ENCODE data around the gene GRM5.
A peak's percentile ranks its signal among the peaks of the same experiment; 100 is the strongest.
"Not testable (repeated sequence)": the region's sequence is repeated elsewhere in the genome, so short reads cannot be mapped to it uniquely, and the experiment has no call there.

Gene GRM5

DNA sequence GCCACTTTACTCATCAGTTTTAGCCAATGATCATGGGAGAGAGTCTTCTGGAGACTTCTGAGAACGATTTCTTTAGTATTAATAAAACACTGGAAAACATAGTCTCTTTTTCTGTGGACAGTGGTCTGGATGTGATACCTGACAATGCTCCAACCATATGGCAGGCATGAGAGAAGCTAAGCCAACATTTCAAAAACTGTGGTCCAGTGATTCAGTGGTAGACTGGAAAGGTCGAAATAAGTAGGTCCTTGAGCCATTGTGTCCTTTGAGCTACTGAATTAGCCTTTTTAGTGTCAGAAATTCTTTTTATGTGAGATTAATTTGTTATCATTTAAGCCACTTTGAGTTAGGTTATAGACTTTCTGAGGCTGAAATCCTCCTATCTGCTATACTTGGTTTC, 530.5 kb downstream of the GRM5 start:
- DNase-seq, result no peak

DNA sequence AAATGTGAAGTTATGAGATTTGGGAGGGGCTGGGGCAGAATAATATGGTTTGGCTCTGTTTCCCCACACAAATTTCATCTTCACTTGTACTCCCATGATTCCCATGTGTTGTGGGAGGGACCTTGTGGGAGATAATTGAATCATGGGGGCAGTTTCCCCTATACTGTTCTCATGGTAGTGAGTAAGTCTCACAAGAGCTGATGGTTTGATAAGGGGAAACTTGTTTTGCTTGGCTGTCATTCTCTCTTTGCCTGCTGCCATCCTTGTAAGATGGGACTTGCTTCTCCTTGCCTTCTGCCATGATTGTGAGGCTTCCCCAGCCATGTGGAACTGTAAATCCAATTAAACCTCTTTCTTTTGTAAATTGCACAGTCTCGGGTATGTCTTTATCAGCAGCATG, 531.1 kb downstream of the GRM5 start:
- DNase-seq, result not testable (repeated sequence)

DNA sequence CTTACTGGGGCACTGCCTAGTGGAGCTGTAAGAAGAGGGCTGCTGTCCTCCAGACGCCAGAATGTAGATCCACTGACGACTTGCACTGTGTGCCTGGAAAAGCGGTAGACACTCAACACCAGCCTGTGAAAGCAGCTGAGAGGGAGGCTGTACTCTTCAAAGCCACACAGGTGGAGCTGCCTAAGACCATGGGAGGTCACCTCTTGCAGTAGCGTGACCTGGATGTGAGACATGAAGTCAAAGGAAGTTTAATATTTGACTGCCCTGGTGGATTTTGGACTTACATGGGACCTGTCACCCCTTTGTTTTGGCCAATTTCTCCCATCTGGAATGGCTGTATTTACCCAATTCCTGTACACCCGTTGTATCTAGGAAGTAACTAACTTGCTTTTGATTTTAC, 531.6 kb downstream of the GRM5 start:
- no peak for DNase-seq

DNA sequence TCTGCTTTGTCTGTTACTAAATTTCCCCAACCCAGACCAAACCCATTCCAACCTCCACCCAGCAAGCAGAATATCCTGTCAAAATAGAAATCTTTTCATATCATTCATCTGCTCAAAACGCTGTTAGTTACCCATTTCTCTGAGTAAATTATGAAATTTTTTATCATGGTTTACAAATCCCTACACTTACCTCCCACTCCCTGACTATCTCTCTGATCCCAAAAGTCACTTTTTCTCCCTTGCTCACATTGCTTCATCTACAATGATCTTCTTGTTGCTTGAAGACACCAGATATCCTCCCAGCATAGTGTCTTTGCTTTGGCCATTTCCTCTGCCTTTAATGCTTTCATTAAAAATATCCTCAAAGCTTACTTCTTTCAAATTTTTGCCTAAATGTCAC, 532.8 kb downstream of the GRM5 start:
- no peak for DNase-seq

DNA sequence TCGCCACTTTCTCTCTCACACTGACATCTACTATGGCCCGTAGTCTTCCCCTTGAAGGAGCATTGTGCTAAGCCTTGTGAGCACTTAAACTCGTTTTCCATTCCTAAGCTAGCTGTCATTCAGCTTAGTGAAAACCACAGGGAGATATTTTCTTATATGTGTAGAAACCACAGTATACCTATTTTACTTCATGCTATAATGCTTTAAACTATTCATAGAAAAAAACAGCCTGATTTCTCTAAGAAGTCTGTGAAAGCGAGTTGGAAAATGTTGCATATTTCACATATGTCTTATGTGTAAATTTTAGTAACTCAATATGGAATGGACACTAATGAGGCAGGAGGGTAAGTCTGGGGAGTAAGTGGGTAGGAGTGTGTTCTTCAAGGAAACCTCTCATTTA, 534.0 kb downstream of the GRM5 start:
- DNase-seq, result no peak

DNA sequence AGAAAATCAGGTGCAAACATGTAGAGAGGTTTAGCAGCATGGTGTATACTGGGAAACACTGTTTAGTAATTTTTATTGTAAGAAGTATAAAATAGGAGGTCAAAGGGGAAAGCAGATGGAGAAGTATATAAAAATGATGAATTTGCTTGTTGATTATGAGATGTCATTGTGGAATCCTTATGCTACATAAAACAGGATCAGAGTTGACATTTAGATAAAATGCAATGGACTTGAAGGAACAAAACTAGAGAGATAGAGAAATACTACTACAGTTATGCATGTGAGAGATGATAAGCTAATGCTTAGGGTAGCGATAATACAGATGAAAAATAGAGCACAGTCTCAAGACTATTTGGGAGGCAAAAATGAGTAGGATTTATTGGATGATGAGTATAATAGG, 536.4 kb downstream of the GRM5 start:
- no peak for DNase-seq

DNA sequence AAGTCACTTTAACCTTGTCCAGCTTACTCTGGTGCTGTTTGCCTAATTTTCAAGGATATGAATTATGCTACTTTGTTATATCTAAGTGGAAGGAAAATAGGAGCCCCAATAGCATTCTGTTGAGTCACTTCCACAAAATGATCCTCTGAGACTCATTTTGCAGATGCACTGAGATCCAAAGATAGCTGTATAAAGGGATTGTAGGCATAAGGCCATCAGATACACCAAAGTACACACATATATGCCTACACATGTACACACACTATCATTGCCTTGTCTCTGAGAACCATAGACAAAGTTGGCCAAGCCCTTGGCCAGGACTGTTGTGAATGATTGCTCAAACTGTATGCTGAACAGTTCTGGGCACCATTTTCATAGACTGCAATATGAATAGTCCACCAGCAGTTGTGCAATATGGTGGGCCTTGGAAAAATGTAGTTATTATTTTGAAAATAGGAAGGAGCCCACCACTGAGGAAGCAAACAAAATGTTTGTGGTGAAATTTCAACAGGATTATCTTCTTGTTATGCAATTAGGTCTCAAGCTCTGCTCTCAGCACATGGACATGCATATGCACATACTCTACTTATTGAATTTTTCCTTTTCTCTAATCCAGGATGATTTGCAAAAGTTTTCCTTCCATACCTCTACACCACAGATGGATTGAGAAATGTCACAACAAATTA, 542.3 kb downstream of the GRM5 start:
- no peak for DNase-seq

DNA sequence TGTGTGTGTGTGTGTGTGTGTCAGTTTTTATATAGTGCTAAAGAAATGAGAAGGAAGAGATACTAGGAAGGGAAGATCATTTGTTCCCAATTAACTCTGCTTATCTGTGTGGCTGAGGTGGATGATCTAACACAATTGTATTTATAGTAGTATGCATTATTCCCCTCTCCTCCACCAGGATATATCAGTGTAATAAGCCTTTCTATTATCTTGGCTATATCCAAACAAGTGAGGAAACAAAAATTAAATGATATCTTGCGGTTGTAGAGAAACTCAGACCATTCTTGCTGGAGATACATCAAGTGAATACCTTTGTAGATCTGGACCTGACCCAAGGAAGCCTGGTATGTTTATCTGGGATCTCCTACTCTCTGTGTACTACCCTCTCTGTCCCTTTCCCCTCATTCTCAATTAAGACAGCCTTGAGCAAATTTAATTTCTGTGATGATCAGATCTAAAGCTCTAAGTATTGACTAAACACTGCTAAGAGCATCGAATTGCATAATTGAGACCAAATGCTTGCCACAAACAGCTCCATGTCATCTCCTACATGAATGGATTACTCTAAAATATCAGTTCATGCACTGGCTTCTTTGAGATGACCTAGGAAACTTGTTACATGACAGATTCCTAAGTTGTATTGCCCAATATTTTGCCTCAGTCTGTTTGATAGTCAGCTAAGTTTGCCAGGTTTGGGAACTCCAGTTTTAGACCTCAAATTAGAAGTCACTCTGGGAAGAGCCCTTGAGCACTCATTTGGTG, 543.0 kb downstream of the GRM5 start:
- DNase-seq, result no peak

DNA sequence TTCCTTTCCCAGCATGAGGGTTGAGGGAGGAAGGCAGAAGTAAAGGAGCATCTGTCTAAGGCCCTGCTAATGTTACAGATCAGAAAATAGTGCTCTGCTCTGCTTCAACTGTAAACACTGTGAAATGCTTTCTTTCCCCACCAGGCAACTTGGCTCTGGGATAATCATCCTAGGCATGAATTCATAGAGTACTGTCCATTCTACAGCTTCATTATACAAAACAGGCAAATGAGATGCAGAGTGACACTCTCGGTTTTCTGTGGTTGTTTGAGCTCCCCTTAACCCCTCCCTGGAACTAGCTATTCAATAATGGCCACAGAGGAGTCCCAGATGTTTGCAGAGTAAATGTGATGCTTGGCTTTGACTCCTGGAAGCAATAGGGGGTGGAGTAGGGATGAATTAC, 544.0 kb downstream of the GRM5 start:
- no peak for DNase-seq

DNA sequence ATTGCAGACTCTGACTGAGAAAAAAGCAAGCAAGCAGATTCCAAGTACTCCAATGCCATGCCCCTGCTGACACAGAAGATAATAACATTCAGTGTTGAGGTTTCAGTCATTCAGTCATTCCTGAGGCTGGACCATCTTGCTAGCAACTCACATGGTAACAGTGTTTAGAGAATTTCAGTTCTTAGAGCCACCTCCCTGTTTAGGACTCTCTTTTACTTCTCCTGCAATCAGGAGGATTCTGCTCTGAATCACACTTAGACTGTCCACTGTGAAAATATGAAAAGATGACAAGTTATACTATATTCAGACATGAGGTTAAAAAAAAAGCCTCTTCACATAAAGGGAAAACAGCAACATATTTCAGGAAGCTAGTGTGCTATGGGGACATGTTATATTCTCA, 544.4 kb downstream of the GRM5 start:
- no peak for DNase-seq

DNA sequence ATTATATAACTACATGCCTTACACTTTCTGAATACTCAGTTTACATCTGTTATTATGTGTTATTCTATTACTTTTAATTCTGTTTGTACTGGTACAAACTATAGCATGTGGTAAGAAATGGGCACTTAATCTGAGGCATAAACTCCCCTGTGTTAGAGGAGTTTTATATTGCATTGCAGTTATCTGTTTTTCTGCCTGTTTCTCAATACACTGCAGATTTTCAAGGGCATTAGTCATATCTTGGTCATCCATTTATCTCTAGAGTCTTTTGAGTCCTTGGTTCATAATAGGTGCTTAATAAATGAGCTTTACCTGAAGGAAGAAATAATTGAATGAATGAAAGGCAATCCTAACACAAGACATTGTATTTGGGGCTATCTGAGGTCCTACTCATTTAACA, 545.4 kb downstream of the GRM5 start:
- no peak for DNase-seq

DNA sequence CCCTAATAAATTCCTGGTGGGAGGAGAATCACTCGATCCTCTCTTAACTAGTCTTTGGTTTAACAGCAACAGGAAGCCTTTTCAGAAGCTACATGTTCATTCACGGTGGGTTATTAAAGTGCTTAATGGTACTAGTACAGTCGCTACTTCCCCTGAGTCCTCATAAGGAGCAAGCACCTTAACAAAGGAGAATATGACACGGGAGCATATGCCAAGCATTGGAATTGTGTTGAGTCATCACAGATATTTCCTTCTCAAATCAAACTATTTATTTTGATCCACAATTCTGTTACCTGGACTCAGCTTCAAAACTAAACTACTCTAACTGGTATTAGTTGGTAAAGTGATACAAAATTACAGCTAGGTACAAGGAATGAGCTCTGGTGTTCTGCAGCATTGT, 550.8 kb downstream of the GRM5 start:
- no peak for DNase-seq

DNA sequence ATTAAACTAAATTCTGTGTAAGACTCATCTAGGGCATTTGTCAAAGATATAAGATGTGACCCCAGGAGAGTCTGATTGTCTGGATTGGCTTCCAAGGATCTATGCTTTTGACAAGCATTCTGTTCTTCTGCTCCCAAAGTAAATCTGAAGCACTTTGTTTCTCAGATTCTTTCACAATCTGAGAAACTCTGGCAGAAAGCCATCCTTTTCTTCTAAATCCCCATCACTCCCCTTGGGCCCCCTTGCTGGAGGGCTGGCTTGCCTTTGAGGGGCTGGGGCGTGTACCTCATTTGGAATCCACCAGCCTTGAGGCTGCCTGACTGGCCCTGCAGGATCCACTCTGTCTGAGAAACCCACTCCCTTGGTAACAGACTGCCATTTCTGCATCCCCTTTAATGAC, 554.8 kb downstream of the GRM5 start:
- DNase-seq, result no peak

DNA sequence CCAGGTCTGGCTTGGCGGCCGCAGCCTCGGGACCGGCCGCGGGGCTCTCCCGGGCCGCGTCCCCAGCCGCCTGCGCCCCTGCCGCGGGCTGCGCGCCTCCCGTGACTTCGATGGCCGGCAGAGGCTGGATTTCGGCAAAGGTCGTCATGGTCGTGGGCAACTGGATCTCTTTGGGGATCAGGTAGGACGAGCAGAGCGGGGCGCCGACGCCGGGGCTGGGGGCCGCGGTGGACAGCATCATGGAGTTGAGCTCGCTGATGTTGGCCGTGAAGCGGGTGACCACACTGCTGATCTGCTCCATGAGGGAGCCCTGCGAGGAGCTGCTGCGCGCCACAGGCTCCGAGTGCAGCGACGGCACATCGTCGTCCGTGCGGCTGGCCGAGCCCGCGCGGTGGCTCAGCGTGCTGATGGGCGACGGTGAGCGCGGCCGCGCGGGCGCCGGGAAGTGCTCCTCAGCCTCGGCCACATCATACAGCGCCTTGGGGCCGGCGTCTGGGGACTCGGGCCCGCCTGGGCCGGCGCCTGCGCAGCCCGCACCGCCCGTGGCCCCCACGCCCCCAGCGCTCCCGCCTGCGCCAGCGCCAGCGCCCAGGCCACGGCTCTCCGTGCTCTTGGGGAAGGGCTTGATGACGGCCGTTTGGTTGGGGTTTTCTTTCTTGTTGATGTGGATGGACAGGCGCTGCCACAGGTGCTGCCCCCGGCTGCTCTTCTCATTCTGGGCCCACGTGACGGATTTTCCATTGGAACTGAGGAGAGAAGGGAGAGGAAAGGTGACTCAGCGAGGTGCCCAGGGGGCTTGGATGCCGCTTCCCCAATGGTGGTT, 556.8 kb downstream of the GRM5 start:
- DNase-seq, result peak in 1 of 5 donors; percentile 24

DNA sequence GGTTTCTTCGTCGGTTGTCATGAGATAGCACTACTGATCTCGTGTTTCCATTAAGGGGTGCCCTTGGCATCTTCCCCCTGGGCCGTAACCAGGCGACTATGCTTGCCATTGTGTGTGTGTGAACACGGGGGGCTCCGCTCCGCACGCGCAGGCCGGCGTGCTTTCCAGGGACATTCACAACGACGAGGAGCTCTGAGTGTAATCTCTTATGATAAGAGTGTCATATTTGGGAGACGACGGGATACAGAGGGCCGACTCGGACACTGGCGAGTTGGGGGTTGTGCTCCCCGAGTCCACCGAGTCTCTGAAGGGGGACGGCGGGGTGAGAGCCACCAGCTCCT, 557.4 kb downstream of the GRM5 start:
- DNase-seq, result no peak

DNA sequence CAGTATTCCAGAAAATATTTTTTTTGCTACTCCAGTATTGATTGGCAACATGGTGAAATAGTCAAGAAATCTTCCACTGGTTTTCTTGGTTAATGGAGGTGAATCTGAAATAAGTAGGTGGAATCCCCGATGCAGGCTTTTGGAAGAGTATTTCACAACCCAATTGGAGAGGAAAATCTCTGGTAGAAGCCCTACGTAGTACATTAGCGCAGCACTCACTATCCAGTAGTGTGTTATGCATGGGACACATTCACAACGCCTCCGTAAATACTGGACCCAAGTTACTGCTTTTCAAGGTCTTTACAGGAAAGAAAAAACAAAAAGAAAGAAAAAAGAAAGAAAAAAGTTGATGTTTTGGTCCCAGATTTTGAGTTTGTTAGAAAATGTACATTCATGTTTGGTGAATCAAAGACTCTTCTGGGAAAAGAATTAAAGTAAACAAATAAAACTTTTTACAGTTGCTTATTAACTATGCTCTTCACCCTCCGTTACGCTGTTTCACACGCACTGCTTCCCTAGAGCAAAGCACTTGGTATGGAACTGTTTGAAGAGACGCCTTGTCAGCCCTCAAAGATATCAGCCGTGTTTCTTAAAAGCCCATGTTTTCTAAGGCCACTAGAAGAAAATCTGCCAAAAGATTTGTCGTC, 557.9 kb downstream of the GRM5 start:
- no peak for DNase-seq

DNA sequence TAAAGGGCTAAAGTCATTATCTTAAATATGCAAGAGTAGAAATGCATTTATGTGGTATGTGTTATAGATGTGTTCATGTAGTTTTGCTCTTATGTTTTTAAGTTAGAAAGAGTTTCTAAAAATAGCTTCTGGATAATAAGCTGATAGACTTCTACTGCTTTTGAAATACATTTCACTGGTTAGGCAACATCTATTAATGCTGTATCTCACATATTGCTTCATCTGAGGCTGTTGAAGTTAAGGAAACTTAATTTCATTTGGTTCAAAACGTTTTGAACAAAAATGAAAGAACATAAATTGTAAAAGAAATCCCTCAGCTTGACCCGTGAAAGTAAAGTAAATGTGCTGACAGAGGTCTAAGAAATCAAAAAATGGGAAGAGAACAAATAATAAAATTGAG, 564.2 kb downstream of the GRM5 start:
- no peak for DNase-seq

DNA sequence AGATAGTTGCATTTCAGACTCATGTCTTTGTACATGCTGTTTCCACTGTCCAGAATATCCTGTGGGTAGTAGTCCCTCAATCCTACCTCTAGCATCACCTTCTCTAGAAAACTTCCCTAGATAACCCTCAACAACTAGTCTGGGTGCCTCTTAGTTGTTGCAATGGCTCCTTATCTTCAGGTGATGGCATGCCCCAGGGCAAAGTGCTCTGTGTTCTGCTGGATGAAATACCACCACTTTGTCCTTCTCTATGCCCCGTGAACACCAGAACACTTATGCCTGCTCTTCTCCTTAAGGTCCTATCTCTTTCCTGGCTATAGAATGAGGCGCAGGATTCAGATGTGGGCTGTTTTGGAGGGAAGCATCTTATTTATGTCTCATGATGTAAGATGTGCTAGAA, 569.9 kb downstream of the GRM5 start:
- no peak for DNase-seq

DNA sequence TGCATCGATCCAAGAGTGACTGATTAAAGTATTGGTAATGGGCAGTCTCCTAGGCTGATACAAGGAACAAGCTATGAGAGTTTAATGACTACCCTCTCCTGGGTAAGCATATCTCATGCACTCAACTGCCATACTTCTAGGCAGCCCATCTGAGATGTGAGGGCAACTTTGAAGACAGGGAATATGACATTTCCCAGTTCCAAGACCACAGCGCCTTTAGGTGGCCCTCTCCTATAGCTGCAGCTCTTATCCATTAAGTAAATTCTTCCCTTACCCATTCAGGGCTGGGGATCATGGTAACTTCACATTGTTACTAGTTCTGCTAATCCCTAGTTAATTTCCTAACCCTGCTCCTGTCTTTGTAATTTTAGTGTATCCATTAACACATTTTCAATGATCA, 570.9 kb downstream of the GRM5 start:
- DNase-seq, result no peak

DNA sequence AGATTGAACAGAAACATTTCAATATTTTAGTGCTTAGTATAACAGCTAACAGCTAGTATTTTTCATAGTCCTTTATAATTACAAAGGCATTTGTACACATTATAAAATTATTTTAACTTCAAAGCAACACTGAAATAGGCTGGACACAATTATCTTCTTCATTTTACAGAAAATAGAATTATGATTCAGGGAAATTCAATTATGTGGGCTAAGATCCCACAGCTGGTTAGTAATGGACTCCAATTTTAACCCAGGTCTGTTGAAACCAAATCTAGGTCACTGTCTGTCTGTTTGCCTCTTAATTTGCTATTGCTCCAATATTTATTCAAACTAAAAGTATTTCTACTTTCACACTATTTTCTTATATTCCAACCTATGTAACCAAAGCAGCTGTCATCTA, 574.1 kb downstream of the GRM5 start:
- no peak for DNase-seq

DNA sequence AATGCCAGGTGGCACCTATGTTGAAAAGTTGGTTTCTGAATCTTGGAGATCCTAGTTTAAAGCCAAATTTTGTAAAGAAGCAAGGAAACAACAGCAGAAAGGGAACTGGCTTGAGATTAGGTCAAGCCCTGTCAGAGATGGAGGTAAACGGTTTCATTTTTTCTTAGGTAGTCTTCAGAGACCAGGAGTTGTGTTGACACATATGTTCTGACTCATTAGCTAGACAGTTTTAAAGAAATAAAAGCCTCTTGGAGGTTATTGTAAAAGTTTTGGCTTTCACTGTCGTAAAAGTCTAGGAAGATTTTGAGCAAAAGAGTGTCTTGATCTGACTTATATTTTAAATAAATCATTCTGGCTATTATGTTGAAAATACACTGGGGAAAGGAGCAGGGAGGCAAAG, 576.8 kb downstream of the GRM5 start:
- DNase-seq, result no peak

DNA sequence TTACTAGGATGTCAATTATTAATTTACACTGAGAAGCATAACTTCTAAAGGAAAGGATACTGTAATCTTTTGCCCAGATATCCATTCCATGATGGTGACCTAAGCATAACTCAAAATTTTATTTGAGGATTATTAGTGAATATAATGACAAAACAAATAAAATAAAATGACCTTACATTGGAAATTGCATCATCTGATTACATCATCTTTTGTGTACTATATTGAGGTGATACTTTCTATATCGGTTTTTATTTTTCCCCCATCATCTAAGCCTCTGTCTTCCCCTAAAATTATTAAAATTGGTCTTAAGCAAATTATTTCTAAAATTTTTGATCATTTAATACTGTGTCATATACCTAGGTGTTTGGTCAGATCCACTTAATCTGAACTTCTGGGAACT, 578.1 kb downstream of the GRM5 start:
- no peak for DNase-seq

DNA sequence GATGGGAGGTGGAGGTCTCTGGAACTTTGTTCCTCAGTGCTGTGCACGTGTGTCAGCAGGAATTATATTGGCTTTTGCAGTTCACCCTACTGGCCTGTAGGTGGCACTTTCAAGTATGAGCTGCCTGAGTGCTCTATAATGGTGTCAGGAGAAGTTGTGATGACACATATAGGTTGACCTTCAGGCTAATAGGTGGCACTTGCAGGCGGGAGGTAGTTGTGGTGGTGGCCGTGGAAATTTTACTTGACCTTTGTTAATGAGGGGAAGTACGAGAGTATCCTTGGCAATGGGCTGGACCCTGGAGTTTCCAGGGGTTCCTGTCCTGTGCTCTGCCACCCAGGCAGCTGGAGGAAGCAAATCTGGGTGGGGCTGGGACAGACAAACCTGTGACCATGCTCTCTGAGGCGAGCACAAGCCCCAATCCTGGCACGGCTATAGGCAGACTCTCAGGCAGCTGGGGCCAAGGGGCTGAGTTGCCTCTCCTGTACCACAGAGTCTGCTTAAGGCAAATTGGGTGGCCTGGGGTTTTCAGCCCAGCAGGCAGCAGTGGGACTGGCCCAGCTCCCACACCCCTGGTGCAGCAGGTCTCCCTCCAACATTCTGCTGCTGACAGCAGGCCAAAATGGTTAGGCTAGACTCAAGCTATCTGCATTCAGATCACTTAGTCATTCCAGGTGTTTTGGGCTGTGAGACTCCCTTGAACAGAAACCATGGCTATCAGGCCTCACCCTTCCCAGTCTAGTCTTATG, 580.7 kb downstream of the GRM5 start:
- DNase-seq, result peak in 2 of 5 donors; percentile 11 to 51

Data from T-helper 1 cell (primary cell).